ENCODE data around the gene FAT1. TPM values are rescaled to one million over a fixed set of nuclear protein-coding genes. Genes with fewer than 3 reads are reported as not detected.

Gene FAT1
- total RNA-seq, 1 donor from 2014 or later, result 353 TPM

DNA sequence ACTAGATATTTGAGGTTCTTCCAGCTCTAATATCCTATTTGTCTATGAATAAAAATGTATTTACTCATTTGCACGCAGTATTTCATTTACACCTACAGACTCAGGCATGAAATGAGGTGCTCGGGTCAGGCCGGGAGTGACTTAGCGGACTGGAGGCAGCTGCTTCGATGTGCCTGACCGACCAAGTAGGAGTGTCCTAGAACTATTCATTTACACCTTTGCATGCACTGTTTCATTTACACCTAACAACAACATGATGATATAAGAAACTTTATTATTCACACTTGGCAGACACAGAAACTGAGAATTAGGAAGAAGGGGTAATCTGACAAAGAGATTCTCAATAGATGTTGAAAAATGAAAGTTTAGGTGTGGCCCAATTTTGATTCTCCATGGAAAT lies 28.7 kb upstream of the FAT1 start:
- no peak for DNase-seq (ENCODE audit: low read depth)

DNA sequence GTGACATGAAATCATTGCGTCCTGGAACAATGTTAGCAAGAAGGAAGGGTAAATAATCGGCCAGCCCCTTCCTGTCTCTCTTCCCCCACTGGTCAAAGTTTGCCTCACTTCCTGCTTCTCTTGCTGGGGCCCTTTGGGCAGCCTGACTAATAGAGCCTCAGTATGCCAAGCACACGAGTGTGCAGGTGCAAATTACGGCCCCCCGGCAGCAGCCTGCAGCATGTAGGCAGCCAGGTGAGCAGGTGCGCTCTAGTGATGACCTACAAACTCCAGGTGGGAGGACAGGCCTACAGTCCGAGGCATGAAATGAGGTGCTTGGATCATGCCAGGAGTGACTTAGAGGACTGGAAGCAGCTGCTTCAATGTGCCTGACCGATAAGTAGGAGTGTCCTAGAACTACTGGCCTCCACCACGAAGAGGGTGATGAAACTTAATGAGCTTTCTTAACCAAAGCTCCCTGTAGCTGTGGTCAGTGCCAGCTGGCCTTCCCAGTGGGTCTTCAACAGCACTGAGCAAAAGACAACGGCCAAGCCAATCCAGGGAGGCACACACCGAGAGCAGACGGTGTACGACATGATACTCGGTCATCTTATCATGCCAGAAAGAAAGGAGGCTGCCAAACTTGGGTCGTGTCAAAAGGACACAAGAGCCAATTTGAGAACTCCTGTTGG lies 26.1 kb upstream of the FAT1 start:
- DNase-seq (ENCODE audit: low read depth), result peak; percentile 82

DNA sequence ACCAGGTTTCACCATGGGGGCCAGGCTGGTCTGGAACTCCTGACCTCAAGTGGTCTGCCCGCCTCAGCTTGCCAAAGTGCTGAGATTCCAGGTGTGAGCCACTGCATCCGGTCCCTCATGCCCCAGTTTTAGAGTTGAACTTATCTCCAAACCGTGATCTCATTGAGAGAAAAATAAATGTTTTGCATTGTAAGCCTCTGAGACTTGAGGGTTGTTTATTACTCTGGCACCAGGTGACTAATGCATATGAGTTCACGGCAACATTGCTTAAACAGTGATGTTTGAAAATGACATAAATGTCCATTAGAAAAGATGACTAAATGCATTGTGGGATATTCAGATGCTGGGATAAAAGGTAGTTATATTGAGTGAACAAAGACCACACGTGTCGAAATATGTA lies 22.9 kb upstream of the FAT1 start:
- no peak for DNase-seq (ENCODE audit: low read depth)

DNA sequence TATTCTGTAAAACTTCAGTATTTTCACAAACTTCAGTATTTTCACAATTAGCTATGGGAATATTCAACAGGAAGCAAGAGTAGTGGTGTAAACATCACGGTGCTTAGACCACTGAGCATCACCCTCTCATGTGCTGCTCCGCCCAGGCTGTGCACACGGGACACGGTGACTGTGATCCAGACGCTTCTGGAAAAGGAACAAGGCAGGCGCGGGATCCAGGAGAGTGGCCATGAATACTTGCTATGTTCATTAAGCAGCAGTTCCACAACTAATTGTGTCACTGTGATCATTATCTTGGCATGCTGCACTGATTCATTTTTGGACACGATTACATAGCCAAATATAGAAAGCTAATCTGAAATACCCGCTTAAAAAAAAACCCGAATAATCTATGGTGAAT lies 19.6 kb upstream of the FAT1 start:
- DNase-seq (ENCODE audit: low read depth), result peak; percentile 30

DNA sequence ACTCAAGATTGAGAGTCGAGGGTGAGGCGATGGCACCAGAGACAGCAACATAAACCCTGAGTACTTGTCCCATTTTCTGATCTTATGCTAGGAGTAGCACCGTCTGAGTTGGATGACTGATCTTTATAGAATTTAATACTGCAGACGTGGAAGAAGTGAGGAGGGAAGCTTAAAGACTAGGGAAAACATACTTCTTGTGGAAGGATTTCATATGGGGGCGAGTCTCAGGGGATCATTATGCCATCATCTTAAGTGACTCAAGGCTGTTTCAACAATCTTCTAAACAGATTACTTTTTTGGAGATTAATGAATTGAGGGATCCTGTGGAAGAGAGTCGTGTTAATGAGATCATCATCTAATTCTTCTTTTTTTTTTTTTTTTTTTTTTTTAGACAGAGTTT lies 17.2 kb upstream of the FAT1 start:
- DNase-seq (ENCODE audit: low read depth), result no peak

DNA sequence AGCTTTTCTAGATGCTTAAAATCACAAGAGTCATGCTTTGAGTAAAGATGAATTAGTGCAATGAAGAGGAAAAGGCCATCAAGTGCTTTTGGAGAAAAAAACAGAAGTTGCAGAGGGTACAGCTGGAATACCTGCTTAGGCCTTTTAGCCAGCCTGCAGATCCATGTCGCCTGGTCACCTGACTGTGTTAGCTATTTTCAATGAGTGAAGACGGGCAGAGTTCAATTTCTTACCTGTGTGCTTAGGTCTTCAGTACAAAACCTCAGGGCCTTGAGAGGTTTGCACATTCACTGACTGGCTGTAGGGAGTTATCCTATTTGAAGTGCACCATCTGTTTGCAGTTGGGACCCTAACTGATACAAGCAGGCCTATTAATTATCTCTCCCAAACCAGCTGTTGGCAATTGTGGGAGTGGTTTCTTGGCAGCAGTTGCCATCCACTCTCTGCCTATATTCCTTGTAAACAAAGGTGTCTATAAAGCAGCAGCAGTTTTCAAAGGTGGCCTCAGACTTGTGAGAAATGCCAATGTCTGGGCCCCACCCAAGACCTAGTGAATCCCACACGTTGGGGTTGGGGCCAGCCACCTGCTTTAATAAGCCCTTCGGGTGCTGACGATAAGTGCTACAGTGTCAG lies 16.3 kb upstream of the FAT1 start:
- DNase-seq (ENCODE audit: low read depth), result peak; percentile 36

DNA sequence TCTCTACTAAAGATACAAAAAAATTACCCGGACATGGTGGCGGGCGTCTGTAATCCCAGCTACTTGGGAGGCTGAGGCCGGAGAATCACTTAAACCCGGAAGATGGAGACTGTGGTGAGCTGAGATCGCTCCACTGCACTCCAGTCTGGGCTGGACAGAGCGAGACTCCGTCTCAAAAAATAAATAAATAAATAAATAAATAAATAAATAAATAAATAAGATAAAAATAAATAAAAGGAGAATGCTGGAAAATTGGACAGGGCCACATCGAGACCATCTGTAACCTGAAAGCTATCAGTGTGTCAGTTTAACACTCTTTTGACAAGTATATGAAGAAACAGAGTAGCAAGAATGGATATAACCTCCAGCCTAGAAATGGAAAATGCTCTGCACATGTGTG lies 15.7 kb upstream of the FAT1 start:
- DNase-seq (ENCODE audit: low read depth), result no peak

DNA sequence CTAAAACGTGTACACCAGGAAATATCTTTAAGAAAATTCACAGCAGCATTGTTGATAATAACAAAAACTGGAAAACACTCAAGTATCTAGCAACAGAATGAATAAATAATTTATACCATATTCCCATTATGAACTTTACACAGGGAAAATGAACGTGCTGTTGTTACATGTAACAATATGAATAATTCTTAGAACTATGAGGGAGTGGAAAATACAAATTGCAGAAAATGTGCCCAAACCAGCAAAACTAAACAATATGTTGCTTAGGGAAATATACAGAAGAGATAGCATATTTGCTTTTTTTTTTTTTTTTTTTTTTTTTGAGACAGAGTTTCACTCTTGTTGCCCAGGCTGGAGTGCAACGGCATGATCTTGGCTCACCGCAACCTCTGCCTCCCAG lies 14.8 kb upstream of the FAT1 start:
- DNase-seq (ENCODE audit: low read depth), result no peak

DNA sequence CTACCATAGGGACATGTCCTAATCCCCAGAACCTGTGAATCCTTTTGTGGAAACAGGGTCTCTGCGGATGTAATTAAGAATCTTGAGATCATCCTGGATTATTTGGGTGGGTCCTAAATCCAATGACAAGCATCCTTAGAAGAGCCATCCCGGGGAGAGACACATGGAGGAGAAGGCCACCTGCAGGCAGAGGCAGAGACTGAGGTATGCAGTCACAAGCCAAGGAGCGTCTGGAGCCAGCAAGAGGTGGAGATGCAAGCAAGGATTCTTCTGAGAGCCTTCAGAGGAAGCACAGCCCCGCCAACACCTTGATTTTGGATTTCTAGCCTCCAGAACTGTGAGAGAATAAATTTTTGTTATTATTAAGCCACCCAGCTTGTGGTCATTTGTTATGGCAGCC lies 13.8 kb upstream of the FAT1 start:
- no peak for DNase-seq (ENCODE audit: low read depth)

DNA sequence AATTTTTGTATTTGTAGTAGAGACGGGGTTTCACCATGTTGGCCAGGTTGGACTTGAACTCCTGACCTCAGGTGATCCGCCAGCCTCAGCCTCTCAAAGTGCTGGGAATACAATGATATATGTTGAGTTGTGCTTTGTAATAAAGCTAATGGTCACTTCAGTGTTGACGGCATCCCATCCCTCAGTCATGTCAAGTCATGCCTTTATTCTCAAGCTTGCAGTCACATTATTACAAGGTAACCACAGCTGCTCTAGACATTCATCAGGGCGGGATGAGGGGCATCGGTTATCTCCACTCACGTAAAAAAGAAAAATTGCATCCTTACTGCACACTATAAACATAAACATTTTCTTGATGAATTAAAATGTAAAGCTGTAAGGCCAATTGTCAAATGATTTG lies 12.8 kb upstream of the FAT1 start:
- DNase-seq (ENCODE audit: low read depth), result no peak

DNA sequence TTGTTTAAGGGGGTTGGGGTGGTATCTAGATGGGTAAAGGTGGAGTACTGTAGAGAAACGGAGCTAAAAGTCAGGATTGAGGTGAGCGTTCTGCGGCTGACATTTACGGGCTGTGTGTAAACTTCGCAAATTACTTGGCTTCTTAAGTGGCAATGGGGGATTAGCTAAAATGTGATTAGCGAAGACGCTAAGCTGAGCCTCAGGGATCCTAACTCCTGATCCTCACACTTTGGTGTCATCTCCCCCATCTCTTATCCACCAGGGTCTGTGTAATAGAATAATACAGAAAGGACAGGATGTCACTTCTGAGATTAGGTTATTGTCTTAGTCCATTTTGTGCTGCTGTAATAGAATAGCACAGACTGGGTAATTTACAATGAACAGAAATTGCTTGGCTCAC lies 10.6 kb upstream of the FAT1 start:
- no peak for DNase-seq (ENCODE audit: low read depth)

DNA sequence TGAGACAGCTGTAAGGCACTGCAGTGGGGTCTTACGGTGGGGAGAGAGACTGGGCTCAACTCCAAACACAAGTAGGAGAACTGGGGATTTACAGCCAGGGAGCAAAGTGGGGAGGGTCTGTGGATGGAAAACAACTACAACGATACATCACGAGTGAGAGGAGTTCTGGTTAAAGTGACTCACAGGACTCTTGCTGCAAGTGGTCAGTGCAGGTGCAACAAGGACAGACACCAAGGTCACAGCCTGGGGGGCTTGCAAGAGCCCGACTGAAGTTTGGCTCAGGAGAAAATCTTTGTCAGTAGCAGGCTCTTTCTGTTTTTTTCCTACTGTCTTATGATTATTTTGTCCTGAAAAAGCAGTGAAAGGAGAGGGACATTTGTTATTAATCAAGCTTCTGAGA lies 10.1 kb upstream of the FAT1 start:
- DNase-seq (ENCODE audit: low read depth), result no peak

DNA sequence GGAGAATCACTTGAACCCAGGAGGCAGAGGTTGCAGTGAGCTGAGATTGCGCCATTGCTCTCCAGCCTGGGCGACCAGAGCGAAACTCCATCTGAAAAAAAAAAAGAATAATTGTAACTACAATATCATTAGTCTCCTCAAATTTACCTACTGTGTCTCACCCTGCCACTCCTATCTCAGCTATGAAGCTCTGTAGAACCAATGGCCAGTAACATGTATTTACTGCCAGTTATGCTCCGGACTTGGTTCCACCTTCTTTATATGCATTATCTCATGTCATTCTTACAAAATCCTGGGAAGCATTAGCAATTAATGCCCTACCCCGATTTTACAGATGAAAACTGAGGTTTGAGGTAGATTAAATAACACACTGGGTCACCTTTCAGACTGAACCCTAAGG lies 7.0 kb upstream of the FAT1 start:
- no peak for DNase-seq (ENCODE audit: low read depth)

DNA sequence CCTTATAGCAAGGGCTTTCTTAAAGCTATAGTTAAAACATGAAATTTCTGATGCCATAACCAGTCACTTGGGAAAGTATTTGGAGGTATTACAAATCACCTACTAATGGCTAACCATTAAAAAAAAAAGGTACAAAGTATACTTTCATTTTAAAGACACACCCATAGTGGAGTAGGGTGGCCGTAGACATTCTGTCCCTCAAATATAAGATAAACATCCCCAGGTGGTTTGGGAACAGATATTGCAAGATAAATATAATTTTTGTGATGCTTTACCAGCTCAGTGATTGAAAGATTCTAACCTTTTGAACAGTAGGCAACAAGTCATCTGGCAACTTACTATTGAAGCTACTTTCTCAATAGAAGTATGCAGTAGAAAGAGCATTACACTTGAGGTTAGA lies 6.2 kb upstream of the FAT1 start:
- DNase-seq (ENCODE audit: low read depth), result no peak

DNA sequence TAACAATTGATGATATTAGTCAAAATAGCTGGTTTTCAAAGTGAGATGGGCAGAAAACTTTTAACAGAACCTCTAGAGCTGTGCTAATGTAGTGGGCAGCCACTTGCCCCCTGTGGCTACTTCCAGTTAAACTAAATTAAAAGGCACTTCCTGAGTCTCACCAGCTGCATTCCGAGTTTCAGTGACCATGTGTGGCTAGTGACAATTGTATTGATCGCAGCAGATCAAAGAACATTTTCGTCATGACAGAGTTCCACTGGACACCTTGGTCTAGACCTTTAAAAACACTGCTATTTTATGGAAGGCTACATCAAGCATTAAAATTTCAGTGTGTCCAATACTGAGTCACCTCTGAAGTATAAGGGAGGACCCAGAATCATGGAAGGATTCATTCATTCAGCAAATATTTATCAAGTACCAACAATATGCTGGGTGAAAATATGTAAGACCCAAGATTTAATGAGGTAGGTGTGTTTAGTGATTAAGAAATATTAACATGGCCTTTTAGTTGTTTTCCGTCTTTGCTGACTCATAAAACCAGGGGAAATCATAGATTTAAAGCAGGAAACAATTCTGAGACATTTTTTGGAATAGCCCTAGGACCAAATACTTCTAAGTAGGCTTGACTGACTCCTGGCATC lies 5.1 kb upstream of the FAT1 start:
- DNase-seq (ENCODE audit: low read depth), result no peak

DNA sequence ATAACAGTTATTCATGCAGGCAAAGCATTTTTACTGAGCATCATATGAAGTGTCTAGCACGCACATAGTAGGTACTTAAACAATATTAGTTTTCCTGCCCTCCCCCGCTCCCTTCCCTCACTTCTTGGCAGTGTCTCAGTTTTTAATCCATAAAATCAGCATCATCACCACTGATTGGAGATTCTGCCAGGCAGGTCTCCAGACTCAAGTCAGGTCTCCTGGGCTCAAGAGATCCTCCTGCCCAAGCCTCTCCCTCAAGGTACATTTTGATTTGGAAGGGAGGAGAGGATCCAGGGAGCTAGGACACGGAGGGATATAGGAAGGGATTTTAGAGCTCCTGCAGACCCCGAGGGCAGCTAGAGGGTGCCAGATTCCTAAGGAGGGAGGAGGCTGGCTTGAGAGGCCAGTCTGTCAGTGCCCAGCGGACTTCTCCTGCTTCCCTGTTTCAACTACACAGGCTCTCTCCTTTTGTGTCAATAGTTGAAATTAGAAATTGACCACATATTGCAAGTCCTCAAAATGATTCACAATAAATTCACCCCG lies 4.4 kb upstream of the FAT1 start:
- DNase-seq (ENCODE audit: low read depth), result peak; percentile 33

DNA sequence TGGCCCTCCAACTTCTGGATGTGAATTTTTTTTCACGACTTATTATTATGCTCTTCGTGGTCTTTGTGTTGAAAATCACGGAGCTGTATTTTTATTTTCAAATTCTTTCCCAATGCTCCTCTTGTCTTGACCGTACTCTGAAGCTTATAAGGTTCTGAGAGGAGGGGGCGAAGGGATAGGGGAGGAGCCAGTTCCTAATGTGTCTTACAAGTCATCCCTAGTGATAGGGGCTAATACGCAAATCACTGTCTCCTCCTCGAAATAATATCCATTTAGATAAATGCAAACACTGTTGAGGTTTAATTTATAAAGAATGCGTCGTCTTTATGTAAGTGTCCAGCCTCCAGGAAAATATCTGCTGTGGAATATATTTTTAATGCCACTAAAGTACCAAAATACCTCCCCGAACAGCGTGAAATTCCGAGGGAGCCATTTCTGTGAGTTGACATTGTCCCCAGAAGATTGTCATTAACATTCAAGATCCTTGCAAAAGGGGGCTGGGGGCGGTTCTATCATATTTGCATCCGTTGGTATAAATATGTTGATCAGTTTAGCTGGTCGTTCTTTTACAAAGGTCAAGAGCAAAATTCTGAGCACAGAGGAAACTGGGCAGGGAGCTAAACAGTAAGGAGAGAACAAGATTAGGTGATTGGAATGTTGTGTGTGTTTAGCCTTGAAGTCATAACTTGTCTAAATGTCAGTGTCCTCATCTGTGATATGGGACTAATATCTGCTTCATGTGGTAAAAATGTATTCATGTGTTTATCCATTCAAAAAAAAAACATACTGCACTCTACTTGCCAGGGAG lies 3.7 kb upstream of the FAT1 start:
- peak; percentile 7 for DNase-seq (ENCODE audit: low read depth)

DNA sequence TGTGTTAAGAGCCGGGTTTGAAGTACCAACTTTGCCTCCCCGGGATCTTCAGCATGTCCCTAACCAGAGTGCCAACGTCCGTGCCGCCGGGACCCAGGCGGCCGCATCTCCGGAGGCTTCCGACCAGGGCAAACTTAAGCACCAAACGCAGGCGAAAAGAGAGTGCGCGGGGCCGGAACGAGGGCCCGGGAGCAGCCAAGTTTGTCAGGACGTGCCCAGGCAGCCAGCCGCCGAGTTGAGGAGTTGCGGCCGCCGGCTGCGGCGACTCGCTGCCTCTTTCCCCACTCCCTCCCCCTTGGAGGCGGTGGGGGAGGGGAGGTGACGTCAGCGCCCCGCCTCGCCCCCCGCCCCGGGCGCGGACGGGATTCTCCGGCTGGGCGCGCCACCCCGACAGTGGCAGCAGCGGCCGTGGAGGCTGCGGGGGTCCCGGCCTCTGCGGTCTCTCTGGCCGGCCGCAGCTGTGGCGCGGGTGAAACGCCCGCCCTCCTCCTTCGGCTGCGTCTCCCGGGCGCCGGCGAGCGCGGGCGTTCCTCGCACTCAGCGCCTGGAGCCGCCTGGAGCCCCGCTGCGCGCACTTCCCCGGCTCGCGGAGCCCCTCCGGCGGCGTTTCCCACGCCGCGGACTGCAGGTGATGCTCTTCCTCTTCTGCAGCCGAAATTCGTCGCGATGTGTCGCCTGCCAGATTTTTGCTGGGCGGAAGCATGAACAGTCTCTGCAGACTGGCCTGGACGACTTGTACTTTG lies 2.9 kb upstream of the FAT1 start:
- peak; percentile 92 for DNase-seq (ENCODE audit: low read depth)

DNA sequence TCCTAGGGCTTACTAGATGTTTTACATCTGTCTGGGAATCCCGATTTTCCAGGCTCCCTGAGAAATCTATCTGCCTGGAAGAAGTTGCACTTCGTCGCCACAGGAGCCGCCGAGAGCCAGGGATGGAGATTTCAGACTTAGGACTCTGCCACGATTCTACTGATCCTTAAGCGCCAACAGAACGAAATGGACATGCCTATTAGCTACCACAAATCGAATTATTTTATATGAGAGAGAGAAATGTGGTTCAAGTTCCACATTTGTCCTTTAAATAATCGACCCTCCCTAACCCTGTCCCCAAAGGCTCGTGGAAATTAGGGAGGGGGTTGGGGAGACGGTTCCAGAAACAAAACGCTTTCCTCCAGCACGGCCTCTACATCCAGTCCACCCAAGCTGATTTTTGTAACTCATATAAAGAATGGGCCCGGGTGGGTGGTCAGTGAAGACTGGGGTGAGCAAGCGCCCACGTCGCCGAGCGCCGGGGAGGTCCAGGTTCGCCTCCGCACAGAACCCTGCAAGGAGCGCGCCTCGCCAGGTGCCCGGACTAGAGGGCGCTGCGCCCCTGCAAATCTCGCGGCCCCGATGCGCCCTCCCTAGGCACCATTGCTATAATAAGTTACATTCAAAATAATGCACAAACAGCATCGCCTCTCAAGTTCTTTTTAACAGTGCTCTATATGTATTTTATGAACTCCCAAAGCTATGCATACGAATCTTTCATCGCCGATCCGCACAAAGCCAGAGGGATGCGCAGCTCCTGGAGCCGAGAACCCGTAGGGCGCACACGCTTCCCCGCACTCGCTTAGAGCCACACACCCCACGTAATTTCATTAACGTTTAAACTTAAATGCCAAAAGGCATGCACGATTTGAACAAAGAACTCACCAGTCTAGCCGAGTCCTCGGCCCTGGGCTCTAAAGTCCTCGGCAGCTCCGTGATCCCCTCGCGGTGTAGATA lies 2.1 kb upstream of the FAT1 start:
- DNase-seq (ENCODE audit: low read depth), result peak; percentile 86

All from myocyte (in vitro differentiated cells).